Activated CD8-positive, alpha-beta memory T cell treated with anti-CD3 and anti-CD28 coated beads, Interleukin-2, amount 50 U/mL, for 1 hour (primary cell): ENCODE data around the gene APPBP2.
"Not testable (repeated sequence)": the region's sequence is repeated elsewhere in the genome, so short reads cannot be mapped to it uniquely, and the experiment has no call there.

Experiments
- DNase-seq: peaks from one replicate; pipeline ENCODE4 v3.0.0-alpha.2; 2020; ENCODE audit errors: extremely low read depth

APPBP2 gene

GRCh38 chr17:60496041-60496440 lies 30.0 kb downstream of the APPBP2 start:
- DNase-seq: no peak

GRCh38 chr17:60495260-60495659 lies 30.8 kb downstream of the APPBP2 start:
- DNase-seq: no peak

GRCh38 chr17:60493847-60494321 lies 32.2 kb downstream of the APPBP2 start:
- no peak for DNase-seq

GRCh38 chr17:60491771-60492170 lies 34.3 kb downstream of the APPBP2 start:
- DNase-seq: no peak

- not testable (repeated sequence) for DNase-seq
Observed at GRCh38 chr17:60490594-60490993, 35.4 kb downstream of the APPBP2 start.

GRCh38 chr17:60481604-60482003 lies 44.4 kb downstream of the APPBP2 start:
- no peak for DNase-seq

- DNase-seq: no peak
Observed at GRCh38 chr17:60473788-60474187, 52.3 kb downstream of the APPBP2 start.

- DNase-seq: no peak
Observed at GRCh38 chr17:60472449-60472848, 53.6 kb downstream of the APPBP2 start.

- DNase-seq: no peak
Observed at GRCh38 chr17:60471451-60471850, 54.6 kb downstream of the APPBP2 start.

- DNase-seq: no peak
Observed at GRCh38 chr17:60468371-60468770, 57.7 kb downstream of the APPBP2 start.

- no peak for DNase-seq
Observed at GRCh38 chr17:60464343-60464742, 61.7 kb downstream of the APPBP2 start.

GRCh38 chr17:60463157-60463835 lies 62.7 kb downstream of the APPBP2 start:
- DNase-seq: no peak

- DNase-seq: no peak
Observed at GRCh38 chr17:60461584-60461983, 64.5 kb downstream of the APPBP2 start.

- no peak for DNase-seq
Observed at GRCh38 chr17:60457148-60457547, 68.9 kb downstream of the APPBP2 start.

GRCh38 chr17:60455378-60455777 lies 70.7 kb downstream of the APPBP2 start:
- no peak for DNase-seq

- no peak for DNase-seq
Observed at GRCh38 chr17:60451965-60452364, 74.1 kb downstream of the APPBP2 start.

GRCh38 chr17:60451071-60451470 lies 75.0 kb downstream of the APPBP2 start:
- DNase-seq: no peak

GRCh38 chr17:60447375-60447774 lies 78.7 kb downstream of the APPBP2 start:
- no peak for DNase-seq

GRCh38 chr17:60445144-60445543 lies 80.9 kb downstream of the APPBP2 start:
- no peak for DNase-seq

- DNase-seq: no peak
Observed at GRCh38 chr17:60443713-60444112, 82.3 kb downstream of the APPBP2 start.

GRCh38 chr17:60442271-60443173 lies 83.5 kb downstream of the APPBP2 start:
- no peak for DNase-seq

- no peak for DNase-seq
Observed at GRCh38 chr17:60439501-60439900, 86.5 kb downstream of the APPBP2 start.

GRCh38 chr17:60436676-60437075 lies 89.4 kb downstream of the APPBP2 start:
- no peak for DNase-seq
